Fibroblast of lung (primary cell): ENCODE data around the gene CRTAC1.

Experiments
- EZH2 ChIP-seq: IDR thresholded peaks from 2 replicates; pipeline ENCODE4 v1.5.1; 2012; ENCODE audit warnings: low read length, control low read depth, mild to moderate bottlenecking; ENCODE audit errors: missing control alignments
- TF ChIP-seq, protein P1 (sequence below), 2 donors: IDR thresholded peaks in 1 of 2; conservative IDR thresholded peaks in 1 of 2; 1 replicate in 1 of 2; 2 replicates in 1 of 2; pipeline ENCODE4 v1.5.1; 2011 to 2012; ENCODE audit warnings: low read length in 2 of 2, control low read depth in 1 of 2, inconsistent platforms in 1 of 2, low read depth in 1 of 2, mild to moderate bottlenecking in 1 of 2

DNA sequence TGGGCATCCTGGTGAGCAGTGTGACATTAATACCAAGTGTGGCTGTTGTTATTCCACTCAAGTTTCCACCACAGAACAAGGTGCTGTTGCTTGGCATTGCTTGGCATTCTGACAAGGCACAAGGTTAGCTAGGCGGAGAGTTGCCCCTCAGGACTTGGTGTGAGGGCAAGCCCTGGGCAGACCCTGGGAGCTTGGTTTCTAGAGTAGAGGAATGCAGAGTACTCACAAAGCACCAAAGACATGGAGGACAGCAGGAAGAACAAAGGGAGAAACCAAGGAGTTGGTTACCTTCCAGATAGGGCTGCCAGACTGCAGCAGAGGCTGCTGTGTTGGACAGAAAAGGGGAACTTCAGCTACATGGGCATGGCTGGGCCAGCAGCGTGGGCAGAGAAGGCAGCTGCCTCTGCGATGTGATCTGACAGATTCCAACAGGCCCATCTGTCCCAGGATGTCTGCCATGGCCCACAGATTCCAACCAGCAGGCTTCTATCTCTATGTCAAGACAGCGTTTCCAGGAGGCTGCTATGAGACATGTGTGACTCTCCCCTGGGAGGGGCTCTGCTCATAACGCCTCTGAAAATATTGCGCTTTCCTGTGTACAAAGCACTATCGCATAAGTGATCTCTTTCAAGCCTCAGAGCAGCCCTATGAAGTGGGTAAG, 178.9 kb downstream of the CRTAC1 start:
- TF ChIP-seq, protein P1, sequence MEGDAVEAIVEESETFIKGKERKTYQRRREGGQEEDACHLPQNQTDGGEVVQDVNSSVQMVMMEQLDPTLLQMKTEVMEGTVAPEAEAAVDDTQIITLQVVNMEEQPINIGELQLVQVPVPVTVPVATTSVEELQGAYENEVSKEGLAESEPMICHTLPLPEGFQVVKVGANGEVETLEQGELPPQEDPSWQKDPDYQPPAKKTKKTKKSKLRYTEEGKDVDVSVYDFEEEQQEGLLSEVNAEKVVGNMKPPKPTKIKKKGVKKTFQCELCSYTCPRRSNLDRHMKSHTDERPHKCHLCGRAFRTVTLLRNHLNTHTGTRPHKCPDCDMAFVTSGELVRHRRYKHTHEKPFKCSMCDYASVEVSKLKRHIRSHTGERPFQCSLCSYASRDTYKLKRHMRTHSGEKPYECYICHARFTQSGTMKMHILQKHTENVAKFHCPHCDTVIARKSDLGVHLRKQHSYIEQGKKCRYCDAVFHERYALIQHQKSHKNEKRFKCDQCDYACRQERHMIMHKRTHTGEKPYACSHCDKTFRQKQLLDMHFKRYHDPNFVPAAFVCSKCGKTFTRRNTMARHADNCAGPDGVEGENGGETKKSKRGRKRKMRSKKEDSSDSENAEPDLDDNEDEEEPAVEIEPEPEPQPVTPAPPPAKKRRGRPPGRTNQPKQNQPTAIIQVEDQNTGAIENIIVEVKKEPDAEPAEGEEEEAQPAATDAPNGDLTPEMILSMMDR (conservative IDR thresholded peaks at IDR 0.05 in 1 of 2, IDR thresholded peaks at IDR 0.05 in 1 of 2; ENCODE audit: low read depth in 1 of 2, low read length in 2 of 2), result no peak
- no peak for TF ChIP-seq EZH2
